Measurements from ENCODE around the gene F2RL1.

GRCh38 chr5:76859591-76860247 is 40.9 kb downstream of the F2RL1 start:
- TF ChIP-seq EZH2phosphoT487 (IDR thresholded peaks at IDR 0.05; ENCODE audit: insufficient read depth, low read depth) (no peak), EZH2 (IDR thresholded peaks at IDR 0.05; ENCODE audit: insufficient read depth, poor library complexity, severe bottlenecking) (no peak)
